Endodermal cell (in vitro differentiated cells): Measurements from ENCODE around the gene RPL29. TPM values are rescaled to one million over a fixed set of nuclear protein-coding genes. Genes with fewer than 3 reads are reported as not detected.

Source experiments
- DNase-seq: peaks from one replicate; pipeline ENCODE4 v3.0.0-alpha.2; 2017
- H3K27ac ChIP-seq: 2 replicates; pipeline ENCODE4 v1.5.1; 2013; ENCODE audit warnings: mild to moderate bottlenecking, low read depth, low read length, moderate library complexity
- H3K27me3 ChIP-seq: 2 replicates; pipeline ENCODE4 v1.6.1; 2013; ENCODE audit warnings: mild to moderate bottlenecking, low read length, moderate library complexity; ENCODE audit not compliant: insufficient read depth, control insufficient read depth, poor library complexity, severe bottlenecking
- H3K36me3 ChIP-seq: 2 replicates; pipeline ENCODE4 v1.7.0; 2013; ENCODE audit warnings: mild to moderate bottlenecking, low read length, moderate library complexity; ENCODE audit not compliant: control insufficient read depth, insufficient read depth
- H3K4me1 ChIP-seq: one replicate; pipeline ENCODE4 v1.7.0; 2013; ENCODE audit warnings: low read length; ENCODE audit not compliant: control insufficient read depth, insufficient read depth
- H3K4me3 ChIP-seq: 2 replicates; pipeline ENCODE4 v1.5.1; 2013; ENCODE audit warnings: mild to moderate bottlenecking, low read length, moderate library complexity
- H3K9ac ChIP-seq: 2 replicates; pipeline ENCODE4 v1.6.1; 2013; ENCODE audit warnings: mild to moderate bottlenecking, low read length, moderate library complexity; ENCODE audit not compliant: poor library complexity, severe bottlenecking; ENCODE audit errors: extremely low read depth
- H3K9me3 ChIP-seq: 2 replicates; pipeline ENCODE4 v1.6.1; 2013; ENCODE audit warnings: mild to moderate bottlenecking, low read length, moderate library complexity; ENCODE audit not compliant: control insufficient read depth
- H3K27ac Mint-ChIP-seq: 2 replicates; pipeline ENCODE4 v1.8.0; 2020; ENCODE audit warnings: mixed read lengths
- H3K27me3 Mint-ChIP-seq: 2 replicates; pipeline ENCODE4 v1.8.0; 2021; ENCODE audit warnings: mild to moderate bottlenecking, mixed read lengths; ENCODE audit not compliant: insufficient read depth
- H3K36me3 Mint-ChIP-seq: 2 replicates; pipeline ENCODE4 v1.8.0; 2020; ENCODE audit warnings: low read depth, mixed read lengths
- H3K4me1 Mint-ChIP-seq: 2 replicates; pipeline ENCODE4 v1.8.0; 2020; ENCODE audit warnings: mixed read lengths
- H3K4me3 Mint-ChIP-seq: 2 replicates; pipeline ENCODE4 v1.8.0; 2020; ENCODE audit warnings: mild to moderate bottlenecking, moderate library complexity, mixed read lengths
- H3K9me3 Mint-ChIP-seq: 2 replicates; pipeline ENCODE4 v1.8.0; 2020; ENCODE audit warnings: mild to moderate bottlenecking, mixed read lengths
- CTCF ChIP-seq: fragments of 200-600 bp; sonication (generic); conservative IDR thresholded peaks from 2 replicates; pipeline ENCODE4 v1.5.0; 2021; ENCODE audit warnings: antibody characterized with exemption, mild to moderate bottlenecking
- WGBS, 2 experiments: methylation state at CpG; one replicate each; pipeline versions ENCODE4 v1.1.5 to v1.1.7; 2013; ENCODE audit warnings: missing lambda C conversion rate in 2 of 2, mixed read lengths in 1 of 2; ENCODE audit not compliant: insufficient coverage in 1 of 2, insufficient read length in 1 of 2; 5-methylcytosine and 5-hydroxymethylcytosine counted together
- total RNA-seq, 2 donors: library from RNA; stranded (reverse); fragmentation: NEBNext Ultra II Directional in 1 of 2; extraction: Animal tissue kit (Norgen Biotek cat#: 25700) in 1 of 2; gene quantifications; 2 replicates in 1 of 2; 3 replicates in 1 of 2; pipeline ENCODE4 v1.2.1, GENCODE V29; 2021

The RPL29 gene
- total RNA-seq, 2 donors from 2014 or later, result 1,325 to 1,600 TPM

GRCh38 chr3:51955893-51956770 lies 39.6 kb downstream of the RPL29 start:
- no peaks in the 10 kb centered on the region for H3K9me3 ChIP-seq

DNA sequence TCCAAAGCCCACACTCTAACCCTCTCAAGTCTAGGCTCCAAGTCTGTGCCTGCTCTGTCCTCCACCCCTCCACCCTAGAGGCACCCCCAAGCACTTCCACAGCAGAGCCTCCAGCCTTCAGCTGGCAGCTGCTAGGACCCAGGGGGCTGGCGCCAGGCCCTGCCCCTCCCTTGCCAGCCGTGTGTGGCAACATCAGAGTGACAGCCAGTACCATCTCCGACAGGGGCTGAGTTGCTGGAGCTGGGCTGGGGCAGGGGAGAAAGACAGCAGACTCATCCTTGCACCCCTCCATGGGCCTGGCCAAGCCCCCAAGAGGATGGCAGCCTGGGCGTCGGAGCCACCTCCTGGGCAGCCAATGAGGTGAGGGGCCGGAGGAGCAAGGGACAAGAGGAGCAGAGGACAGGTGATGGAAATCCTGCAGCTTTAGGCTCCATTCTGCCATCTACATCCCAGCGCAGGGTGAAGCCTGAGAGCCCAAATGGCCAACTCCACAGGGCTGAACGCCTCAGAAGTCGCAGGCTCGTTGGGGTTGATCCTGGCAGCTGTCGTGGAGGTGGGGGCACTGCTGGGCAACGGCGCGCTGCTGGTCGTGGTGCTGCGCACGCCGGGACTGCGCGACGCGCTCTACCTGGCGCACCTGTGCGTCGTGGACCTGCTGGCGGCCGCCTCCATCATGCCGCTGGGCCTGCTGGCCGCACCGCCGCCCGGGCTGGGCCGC lies 40.4 kb downstream of the RPL29 start, which contains the start of gene GPR62:
TSS of gene GPR62 (plus strand) at position 207 of the 718 bp plus-strand sequence. CDS start at position 479, 272 bp downstream.
- Mint-ChIP-seq H3K27ac (no peak within 1 kb of the TSS), H3K4me1 (peaks cover 2% of the 10 kb centered on the region), H3K4me3 (peak within 1 kb of the TSS; percentile 40), H3K27me3 (peaks cover 55% of the 10 kb centered on the region), H3K9me3 (no peaks in the 10 kb centered on the region), H3K36me3 (peaks cover 11% of the 10 kb centered on the region)
- Histone ChIP-seq H3K4me1 (no peaks in the 10 kb centered on the region), H3K36me3 (peaks cover 35% of the 10 kb centered on the region), H3K27ac (no peak within 1 kb of the TSS), H3K27me3 (peaks cover 35% of the 10 kb centered on the region), H3K4me3 (no peak within 1 kb of the TSS), H3K9ac (no peak within 1 kb of the TSS), H3K9me3 (no peaks in the 10 kb centered on the region)
- no peak for TF ChIP-seq CTCF
- no peak for DNase-seq
- 40 to 49% methylated on average over 19 to 33 of the region's 33 CpGs for WGBS, 2 experiments

More at GRCh38 chr3:51955893-51956770, 39.6 kb downstream of the RPL29 start:
- peaks cover 42% of the 10 kb centered on the region for H3K36me3 ChIP-seq
- H3K27me3 ChIP-seq, result peaks cover 27% of the 10 kb centered on the region
- Mint-ChIP-seq H3K9me3 (no peaks in the 10 kb centered on the region), H3K27me3 (peaks cover 47% of the 10 kb centered on the region), H3K36me3 (peaks cover 13% of the 10 kb centered on the region), H3K4me3 (peak overlapping the region; percentile 40), H3K27ac (no peak overlapping the region), H3K4me1 (peaks cover 2% of the 10 kb centered on the region)
- TF ChIP-seq CTCF, result peak; percentile 78
- no peak overlapping the region for H3K4me3 ChIP-seq
- no peak overlapping the region for H3K27ac ChIP-seq
- H3K9ac ChIP-seq, result no peak overlapping the region
- no peaks in the 10 kb centered on the region for H3K4me1 ChIP-seq
- DNase-seq, result peak; percentile 91
- WGBS, 2 experiments, result 18 to 22% methylated on average over 52 to 97 of the region's 97 CpGs

- TF ChIP-seq CTCF, result no peak
- DNase-seq, result no peak
- Histone ChIP-seq H3K9me3 (no peaks in the 10 kb centered on the region), H3K9ac (no peak overlapping the region), H3K27ac (no peak overlapping the region), H3K4me1 (no peaks in the 10 kb centered on the region), H3K36me3 (peaks cover 28% of the 10 kb centered on the region), H3K4me3 (no peak overlapping the region), H3K27me3 (peaks cover 36% of the 10 kb centered on the region)
- Mint-ChIP-seq H3K27me3 (peaks cover 61% of the 10 kb centered on the region), H3K4me3 (no peak overlapping the region), H3K9me3 (no peaks in the 10 kb centered on the region), H3K4me1 (peaks cover 2% of the 10 kb centered on the region), H3K27ac (no peak overlapping the region), H3K36me3 (peaks cover 11% of the 10 kb centered on the region)
- WGBS, 2 experiments, result 93 to 100% methylated on average over 1 of the region's 1 CpG
Observed at GRCh38 chr3:51954713-51955112, 41.0 kb downstream of the RPL29 start.
